Measurements from ENCODE around the gene ARSD. TPM values are rescaled to one million over a fixed set of nuclear protein-coding genes. Genes with fewer than 3 reads are reported as not detected.
"Not testable (repeated sequence)": the region's sequence is repeated elsewhere in the genome, so short reads cannot be mapped to it uniquely, and the experiment has no call there.

The ARSD gene
- total RNA-seq, 4 donors from 2014 or later = 1.5 to 2.8 (median 2.1) TPM

- no peaks in the 10 kb centered on the region for H3K4me1 ChIP-seq
- intact Hi-C loops (cut with DNase I; ENCODE audit: low total_unique reads) = no loop called here
- H3K9me3 ChIP-seq = no peaks in the 10 kb centered on the region
- ATAC-seq = no peak
- no peak overlapping the region for H3K27ac ChIP-seq
- H3K27me3 ChIP-seq = no peaks in the 10 kb centered on the region
- TF ChIP-seq POLR2A (IDR thresholded peaks at IDR 0.05) (no peak), CTCF (IDR thresholded peaks at IDR 0.05 in 4 of 5, conservative IDR thresholded peaks at IDR 0.05 in 1 of 5) (no peak)
- no peak for DNase-seq
- no peaks in the 10 kb centered on the region for H3K36me3 ChIP-seq
- no peak overlapping the region for H3K4me3 ChIP-seq
- in situ Hi-C loops (cut with MboI; ENCODE audit: low sequenced_read_pairs in 4 of 4) = no loop called here
Measured at GRCh38 chrX:2901367-2902036, 27.6 kb downstream of the ARSD start.

GRCh38 chrX:2898846-2899512 lies 30.2 kb downstream of the ARSD start:
- Histone ChIP-seq H3K4me1 (no peaks in the 10 kb centered on the region), H3K4me3 (no peak overlapping the region), H3K27me3 (no peaks in the 10 kb centered on the region), H3K27ac (no peak overlapping the region), H3K36me3 (no peaks in the 10 kb centered on the region), H3K9me3 (no peaks in the 10 kb centered on the region)
- intact Hi-C loops (cut with DNase I; ENCODE audit: low total_unique reads) (no loop called here), in situ Hi-C loops (cut with MboI; ENCODE audit: low sequenced_read_pairs in 4 of 4) (no loop called here)
- no peak for ATAC-seq
- TF ChIP-seq CTCF (IDR thresholded peaks at IDR 0.05 in 4 of 5, conservative IDR thresholded peaks at IDR 0.05 in 1 of 5) (no peak), POLR2A (IDR thresholded peaks at IDR 0.05) (no peak)
- no peak for DNase-seq

GRCh38 chrX:2897690-2898623 lies 31.2 kb downstream of the ARSD start:
- H3K27ac ChIP-seq; H3K4me3 ChIP-seq; intact Hi-C loops (cut with DNase I; ENCODE audit: low total_unique reads); H3K4me1 ChIP-seq; H3K27me3 ChIP-seq; H3K9me3 ChIP-seq; ATAC-seq; in situ Hi-C loops (cut with MboI; ENCODE audit: low sequenced_read_pairs in 4 of 4); H3K36me3 ChIP-seq: not testable (repeated sequence)
- peak in 1 of 2 donors; percentile 7 for DNase-seq

- DNase-seq (no peak), ATAC-seq (no peak)
- intact Hi-C loops (cut with DNase I; ENCODE audit: low total_unique reads) = no loop called here
- no peak for TF ChIP-seq POLR2A (IDR thresholded peaks at IDR 0.05)
- TF ChIP-seq CTCF (IDR thresholded peaks at IDR 0.05 in 4 of 5, conservative IDR thresholded peaks at IDR 0.05 in 1 of 5) = no peak
- Histone ChIP-seq H3K4me3 (no peak overlapping the region), H3K9me3 (no peaks in the 10 kb centered on the region), H3K4me1 (no peaks in the 10 kb centered on the region), H3K36me3 (no peaks in the 10 kb centered on the region), H3K27me3 (no peaks in the 10 kb centered on the region), H3K27ac (no peak overlapping the region)
- in situ Hi-C loops (cut with MboI; ENCODE audit: low sequenced_read_pairs in 4 of 4) = no loop called here
Measured at GRCh38 chrX:2897311-2897689, 31.8 kb downstream of the ARSD start.

GRCh38 chrX:2894885-2895292 lies 34.2 kb downstream of the ARSD start:
- TF ChIP-seq POLR2A (IDR thresholded peaks at IDR 0.05) (no peak), CTCF (IDR thresholded peaks at IDR 0.05 in 4 of 5, conservative IDR thresholded peaks at IDR 0.05 in 1 of 5) (no peak)
- Histone ChIP-seq H3K4me1 (no peaks in the 10 kb centered on the region), H3K36me3 (no peaks in the 10 kb centered on the region), H3K27me3 (no peaks in the 10 kb centered on the region), H3K4me3 (no peak overlapping the region), H3K9me3 (no peaks in the 10 kb centered on the region), H3K27ac (no peak overlapping the region)
- ATAC-seq (no peak), DNase-seq (no peak)
- in situ Hi-C loops (cut with MboI; ENCODE audit: low sequenced_read_pairs in 4 of 4) = no loop called here
- intact Hi-C loops (cut with DNase I; ENCODE audit: low total_unique reads) = no loop called here
